ENCODE results near the gene MAD1L1. TPM values are rescaled to one million over a fixed set of nuclear protein-coding genes. Genes with fewer than 3 reads are reported as not detected.

The MAD1L1 gene
- total RNA-seq, 1 experiment from 2014 or later, result 38.5 TPM

DNA sequence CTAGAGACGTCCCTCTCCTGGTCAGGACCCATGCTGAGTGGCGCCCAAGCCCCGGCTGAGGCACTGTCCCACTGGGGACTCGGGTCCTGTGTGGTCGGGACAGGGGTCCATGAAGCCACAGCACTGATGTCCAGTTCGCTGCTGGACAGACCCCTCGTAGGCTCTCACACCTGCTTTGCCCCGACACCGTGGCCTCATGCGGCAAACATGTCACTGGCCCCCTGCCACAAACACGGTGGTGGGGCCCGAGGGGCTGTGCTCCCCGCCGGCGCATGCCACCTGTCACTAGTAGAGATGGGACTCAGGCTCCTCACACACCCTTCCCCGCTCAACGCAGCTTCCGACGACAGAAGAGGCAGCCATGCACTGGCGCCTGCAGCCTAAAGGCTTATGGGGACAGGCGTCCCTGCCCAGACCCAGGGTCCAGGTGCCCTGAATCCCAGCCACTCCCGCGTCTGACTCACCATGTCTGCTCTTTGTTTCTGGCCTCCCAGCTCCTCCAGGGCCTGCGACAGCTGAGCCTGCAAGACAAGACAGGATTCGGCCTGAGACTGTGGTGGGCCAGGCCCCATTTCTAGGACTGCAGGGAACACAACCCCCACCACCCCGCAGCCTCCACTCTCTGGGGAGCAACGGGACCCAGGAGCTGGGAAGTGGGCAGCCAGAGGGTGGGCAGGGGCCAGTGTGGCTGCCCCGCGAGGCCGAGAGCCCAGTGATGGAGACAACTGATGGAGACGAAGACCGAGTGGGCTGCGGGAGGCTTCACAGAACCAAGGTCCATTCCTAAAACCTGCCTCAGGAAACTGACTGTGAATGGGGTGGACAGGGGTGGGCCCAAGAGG, 230.9 kb downstream of the MAD1L1 start:
- CTCF ChIA-PET, result no interaction called here
- Histone ChIP-seq H3K79me2 (ENCODE audit: insufficient read depth, low read length) (no peaks in the 10 kb centered on the region), H3K36me3 (ENCODE audit: control insufficient read depth in 1 of 2, insufficient read depth in 2 of 2, low read length in 2 of 2) (no peaks in the 10 kb centered on the region), H3K4me3 (replicated peaks in 1 of 2; ENCODE audit: low read depth in 1 of 2, low read length in 2 of 2) (no peak overlapping the region), H3K27ac (ENCODE audit: low read depth, low read length) (no peak overlapping the region), H4K20me1 (ENCODE audit: insufficient read depth) (no peaks in the 10 kb centered on the region), H3K9ac (ENCODE audit: low read length) (no peak overlapping the region), H3K9me2 (ENCODE audit: insufficient read depth) (no peaks in the 10 kb centered on the region), H2AFZ (ENCODE audit: low read depth, low read length, poor library complexity, severe bottlenecking) (no peak overlapping the region), H3K27me3 (ENCODE audit: insufficient read depth, low read length) (no peaks in the 10 kb centered on the region), H3K9me3 (ENCODE audit: control insufficient read depth in 1 of 2, insufficient read depth in 1 of 2, low read depth in 1 of 2, low read length in 2 of 2) (no peaks in the 10 kb centered on the region), H3K4me1 (ENCODE audit: control insufficient read depth in 1 of 2, insufficient read depth in 2 of 2, low read length in 2 of 2) (no peaks in the 10 kb centered on the region), H3K4me2 (ENCODE audit: low read length) (no peak overlapping the region)
- intact Hi-C loops (cut with micrococcal nuclease), result no loop called here
- no TSS peak for BruUV-seq (replicated peaks)
- no peak for DNase-seq (ENCODE audit: low read depth, low spot score)
- ATAC-seq, result no peak
- no peak for TF ChIP-seq CBX3 (IDR thresholded peaks at IDR 0.05; ENCODE audit: low read depth)
- TF ChIP-seq CEBPB (IDR thresholded peaks at IDR 0.05; ENCODE audit: low read depth), result no peak
- TF ChIP-seq, protein P1, sequence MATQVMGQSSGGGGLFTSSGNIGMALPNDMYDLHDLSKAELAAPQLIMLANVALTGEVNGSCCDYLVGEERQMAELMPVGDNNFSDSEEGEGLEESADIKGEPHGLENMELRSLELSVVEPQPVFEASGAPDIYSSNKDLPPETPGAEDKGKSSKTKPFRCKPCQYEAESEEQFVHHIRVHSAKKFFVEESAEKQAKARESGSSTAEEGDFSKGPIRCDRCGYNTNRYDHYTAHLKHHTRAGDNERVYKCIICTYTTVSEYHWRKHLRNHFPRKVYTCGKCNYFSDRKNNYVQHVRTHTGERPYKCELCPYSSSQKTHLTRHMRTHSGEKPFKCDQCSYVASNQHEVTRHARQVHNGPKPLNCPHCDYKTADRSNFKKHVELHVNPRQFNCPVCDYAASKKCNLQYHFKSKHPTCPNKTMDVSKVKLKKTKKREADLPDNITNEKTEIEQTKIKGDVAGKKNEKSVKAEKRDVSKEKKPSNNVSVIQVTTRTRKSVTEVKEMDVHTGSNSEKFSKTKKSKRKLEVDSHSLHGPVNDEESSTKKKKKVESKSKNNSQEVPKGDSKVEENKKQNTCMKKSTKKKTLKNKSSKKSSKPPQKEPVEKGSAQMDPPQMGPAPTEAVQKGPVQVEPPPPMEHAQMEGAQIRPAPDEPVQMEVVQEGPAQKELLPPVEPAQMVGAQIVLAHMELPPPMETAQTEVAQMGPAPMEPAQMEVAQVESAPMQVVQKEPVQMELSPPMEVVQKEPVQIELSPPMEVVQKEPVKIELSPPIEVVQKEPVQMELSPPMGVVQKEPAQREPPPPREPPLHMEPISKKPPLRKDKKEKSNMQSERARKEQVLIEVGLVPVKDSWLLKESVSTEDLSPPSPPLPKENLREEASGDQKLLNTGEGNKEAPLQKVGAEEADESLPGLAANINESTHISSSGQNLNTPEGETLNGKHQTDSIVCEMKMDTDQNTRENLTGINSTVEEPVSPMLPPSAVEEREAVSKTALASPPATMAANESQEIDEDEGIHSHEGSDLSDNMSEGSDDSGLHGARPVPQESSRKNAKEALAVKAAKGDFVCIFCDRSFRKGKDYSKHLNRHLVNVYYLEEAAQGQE (IDR thresholded peaks at IDR 0.05; ENCODE audit: low read depth), result no peak
- TF ChIP-seq, protein P2, sequence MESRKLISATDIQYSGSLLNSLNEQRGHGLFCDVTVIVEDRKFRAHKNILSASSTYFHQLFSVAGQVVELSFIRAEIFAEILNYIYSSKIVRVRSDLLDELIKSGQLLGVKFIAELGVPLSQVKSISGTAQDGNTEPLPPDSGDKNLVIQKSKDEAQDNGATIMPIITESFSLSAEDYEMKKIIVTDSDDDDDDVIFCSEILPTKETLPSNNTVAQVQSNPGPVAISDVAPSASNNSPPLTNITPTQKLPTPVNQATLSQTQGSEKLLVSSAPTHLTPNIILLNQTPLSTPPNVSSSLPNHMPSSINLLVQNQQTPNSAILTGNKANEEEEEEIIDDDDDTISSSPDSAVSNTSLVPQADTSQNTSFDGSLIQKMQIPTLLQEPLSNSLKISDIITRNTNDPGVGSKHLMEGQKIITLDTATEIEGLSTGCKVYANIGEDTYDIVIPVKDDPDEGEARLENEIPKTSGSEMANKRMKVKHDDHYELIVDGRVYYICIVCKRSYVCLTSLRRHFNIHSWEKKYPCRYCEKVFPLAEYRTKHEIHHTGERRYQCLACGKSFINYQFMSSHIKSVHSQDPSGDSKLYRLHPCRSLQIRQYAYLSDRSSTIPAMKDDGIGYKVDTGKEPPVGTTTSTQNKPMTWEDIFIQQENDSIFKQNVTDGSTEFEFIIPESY (IDR thresholded peaks at IDR 0.05; ENCODE audit: extremely low read depth, insufficient replicate concordance, low read length), result no peak
- RAD21 ChIA-PET (ENCODE audit: low non-redundant PET in 1 of 2, low total read pairs in 2 of 2, uncharacterized antibody in 2 of 2, unreplicated experiment in 2 of 2), result no interaction called here
- POLR2A ChIA-PET, result no interaction called here
